NCI-H345 treated with DMSO at 0.1 percent for 48 hours (cell line): ENCODE data around the gene ELK3.

ENCODE experiments used
- DNase-seq: peaks from one replicate; lab custom pipeline; 2025; ENCODE audit not compliant: unreplicated experiment; lab: John Stamatoyannopoulos, UW

ELK3 gene

DNA sequence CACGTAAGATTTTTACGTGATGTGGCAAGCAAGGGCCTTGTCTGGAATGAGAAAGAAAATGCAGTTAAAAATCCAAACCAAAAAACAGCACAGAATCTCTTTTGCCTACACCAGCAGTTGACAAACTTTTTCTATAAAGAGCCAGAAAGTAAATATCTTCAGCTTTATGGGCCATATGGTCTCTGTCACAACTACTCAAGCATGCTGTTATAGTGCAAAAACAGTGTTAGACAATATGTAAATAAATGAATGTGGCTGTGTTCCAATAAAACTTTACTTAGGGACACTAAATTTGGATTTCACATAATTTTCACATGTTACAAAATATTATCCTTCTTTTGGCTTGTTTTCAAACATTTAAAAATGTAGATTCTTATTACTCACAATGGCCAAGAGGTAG lies 6.2 kb upstream of the ELK3 start:
- no peak for DNase-seq

DNA sequence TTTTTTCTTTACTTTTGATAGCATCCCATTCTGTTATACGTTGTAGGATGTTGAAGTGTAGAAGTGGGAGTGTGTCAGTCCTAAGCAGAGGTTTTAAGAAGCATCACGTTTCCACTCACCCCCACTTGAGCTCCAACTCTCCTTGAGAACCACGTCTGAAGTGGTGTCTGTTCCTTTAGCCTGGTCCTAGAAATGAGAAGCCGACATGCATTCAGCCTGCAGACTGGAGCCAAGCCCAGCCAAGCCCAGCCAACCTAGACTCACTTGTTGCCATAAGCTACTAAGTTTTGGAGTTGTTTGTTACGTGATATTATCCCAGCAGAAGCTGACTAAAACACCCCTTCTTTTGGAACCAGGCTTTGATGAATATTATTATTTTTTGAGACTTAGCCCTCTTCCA lies 4.4 kb upstream of the ELK3 start:
- no peak for DNase-seq

DNA sequence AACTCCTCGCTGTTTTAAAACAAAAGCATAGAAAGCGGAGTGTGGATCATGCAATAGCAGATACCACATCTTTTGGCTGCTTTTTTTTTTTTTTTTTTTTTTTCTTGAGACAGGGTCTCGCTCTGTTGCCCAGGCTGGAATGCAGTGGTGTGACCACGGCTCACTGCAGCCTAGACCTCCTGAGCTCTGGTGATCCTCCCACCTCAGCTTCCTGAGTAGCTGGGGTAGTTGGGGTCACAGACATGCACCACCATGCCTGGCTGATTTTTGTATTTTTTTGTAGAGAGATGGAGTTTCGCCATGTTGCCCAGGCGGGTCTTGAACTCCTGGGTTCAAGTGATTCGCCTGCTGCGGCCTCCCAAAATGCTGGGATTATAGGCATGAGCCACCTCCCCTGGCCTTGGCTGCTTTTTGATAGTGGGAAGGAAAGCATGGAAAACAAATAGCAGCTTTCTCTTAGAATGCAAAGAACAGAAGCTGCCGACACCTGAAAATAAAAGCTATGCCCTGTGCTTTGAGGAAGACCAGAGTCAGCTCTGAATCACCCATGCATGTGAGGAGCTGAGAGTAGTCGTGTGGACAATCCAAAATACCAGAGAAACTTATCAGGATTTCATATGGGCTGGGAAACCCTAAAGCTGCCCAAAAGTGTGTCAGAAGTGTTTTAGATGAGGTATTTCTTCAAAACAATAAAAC lies 3.6 kb upstream of the ELK3 start:
- DNase-seq: no peak

DNA sequence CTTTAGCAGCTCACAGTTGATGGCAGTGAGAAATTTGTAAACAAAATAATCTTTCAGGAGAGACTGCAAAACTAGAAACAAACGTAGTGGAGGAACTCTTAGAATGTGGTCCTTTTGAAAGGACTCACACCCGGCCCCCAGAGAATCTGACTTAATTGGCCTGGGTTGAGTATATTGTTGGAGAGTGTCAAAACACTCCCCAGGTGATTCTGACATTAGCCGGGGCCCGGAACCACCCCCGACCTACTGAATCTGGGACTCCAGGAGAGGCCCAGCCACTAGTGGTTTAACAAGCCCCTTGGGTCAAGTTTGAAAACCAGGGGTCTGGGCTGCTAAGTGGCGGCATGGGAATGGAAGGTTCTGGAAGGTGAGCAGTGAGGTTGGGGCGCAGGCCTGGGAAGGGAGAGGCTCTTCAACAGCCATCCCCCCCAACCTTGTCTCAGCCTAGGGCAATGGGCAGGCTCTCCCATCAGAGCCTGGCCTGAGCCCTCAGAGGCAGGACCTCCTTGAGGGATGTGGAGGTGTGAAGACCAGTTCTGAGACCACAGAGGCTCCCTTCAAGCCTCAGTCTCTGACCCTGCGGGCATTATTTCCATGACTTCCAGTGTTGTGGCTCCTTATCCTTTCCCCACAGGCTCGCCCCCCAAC lies 1.1 kb upstream of the ELK3 start:
- no peak for DNase-seq

DNA sequence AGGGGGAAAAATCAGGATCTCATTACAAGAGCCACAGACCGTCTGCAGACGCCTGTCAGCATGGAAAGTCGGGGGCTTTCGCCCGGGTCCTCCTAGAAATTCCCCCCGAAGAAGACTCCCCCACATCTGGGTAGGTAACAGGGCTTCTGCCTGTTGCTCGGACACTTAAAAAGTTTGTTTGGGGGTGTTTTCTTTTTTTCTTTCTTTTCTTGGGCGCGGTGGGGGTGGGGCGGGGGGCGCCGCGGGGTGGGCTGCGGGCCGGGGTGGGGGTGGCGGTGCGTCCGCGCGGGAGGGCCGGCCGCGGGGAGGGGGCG lies 358 bp downstream of the ELK3 start:
- DNase-seq: no peak

DNA sequence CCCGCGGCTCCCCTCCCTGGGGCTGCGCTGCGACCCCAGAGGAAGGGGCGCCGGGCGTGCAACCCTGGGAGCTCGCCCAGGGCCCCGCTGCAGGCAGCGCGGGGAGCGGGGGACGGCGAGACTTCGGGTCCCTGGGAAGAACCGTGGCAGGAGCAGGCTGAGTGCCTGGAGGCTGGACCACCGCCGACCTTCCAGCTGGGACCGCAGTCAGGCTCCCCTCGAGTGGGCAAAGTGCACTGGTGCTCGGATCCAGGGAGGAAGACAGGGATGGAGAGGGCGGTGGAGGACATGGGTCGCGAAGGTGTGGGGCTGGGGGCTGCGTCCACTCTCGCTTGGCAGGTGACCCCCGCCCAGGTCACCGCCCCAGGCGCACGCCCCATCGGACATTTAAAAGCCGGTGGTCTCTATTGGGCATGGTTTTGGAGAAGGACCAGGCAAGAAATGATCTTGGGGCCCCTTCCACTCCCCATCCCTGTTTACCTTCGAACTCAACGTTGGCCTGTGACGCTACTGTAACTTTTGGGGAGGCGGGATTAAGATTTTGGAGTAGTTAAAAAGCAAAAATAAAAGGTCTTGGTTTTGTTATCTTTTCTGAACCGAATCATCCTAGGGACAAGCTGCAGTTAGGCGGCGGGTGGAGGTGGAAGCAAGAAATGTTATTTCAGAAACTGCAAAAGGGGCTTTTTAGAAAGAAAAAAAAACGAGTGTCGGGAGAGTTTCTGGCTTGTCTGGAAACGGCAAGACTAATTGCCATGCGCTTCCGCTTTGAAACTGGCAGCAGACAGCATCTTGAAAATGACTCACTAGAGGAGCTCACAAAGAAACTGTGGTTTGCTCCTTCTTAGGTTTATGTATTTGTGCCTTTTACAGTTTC lies 1.0 kb downstream of the ELK3 start:
- no peak for DNase-seq

DNA sequence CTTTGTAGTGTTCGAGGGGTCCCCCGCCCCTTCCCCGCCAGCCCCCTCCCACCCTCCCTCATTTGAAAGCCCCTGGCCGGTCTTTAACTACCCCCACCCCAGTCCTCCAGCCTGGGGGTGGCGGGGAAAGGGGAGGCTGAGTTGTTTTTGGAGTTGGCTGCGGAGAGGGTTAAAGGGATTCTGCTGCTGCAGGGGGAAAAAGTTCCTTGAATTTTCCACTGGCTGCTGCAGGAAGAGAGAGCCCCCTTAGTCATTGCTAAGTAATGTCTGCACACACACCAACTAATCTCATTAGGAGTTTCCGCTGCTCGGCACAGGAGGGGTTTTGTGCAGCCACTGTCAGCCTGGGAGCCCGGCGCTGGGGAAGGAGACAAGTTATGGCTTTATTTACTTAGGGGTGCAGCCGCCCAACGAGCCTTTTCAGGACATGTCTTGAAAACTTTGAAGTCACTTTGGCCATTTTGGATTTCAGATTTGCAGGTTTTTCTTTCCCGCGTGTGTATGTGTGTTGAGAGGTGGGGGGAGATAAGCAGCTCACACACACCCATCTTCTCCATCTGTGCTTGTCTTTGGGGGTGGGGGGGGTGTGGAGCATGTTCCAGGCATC lies 1.8 kb downstream of the ELK3 start:
- DNase-seq: no peak

DNA sequence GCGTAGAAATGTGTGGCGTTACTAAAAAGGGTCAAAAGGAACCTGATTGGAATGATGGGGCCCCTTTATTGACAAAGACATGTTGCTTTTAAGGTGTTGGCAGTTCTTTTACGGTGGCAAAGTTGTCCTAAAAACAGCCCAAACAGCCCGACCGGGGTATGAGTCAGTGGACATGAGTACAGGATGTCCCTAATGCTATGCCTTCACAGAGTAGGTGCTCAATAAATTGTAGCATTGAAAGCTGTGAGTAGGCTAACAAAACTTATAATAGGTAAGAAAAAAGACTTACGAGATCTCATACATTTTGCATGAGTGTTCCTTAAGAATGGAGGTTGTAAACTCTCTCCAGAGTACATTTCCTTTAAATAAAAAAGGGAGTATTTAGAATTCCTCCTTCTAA lies 2.6 kb downstream of the ELK3 start:
- DNase-seq: no peak

DNA sequence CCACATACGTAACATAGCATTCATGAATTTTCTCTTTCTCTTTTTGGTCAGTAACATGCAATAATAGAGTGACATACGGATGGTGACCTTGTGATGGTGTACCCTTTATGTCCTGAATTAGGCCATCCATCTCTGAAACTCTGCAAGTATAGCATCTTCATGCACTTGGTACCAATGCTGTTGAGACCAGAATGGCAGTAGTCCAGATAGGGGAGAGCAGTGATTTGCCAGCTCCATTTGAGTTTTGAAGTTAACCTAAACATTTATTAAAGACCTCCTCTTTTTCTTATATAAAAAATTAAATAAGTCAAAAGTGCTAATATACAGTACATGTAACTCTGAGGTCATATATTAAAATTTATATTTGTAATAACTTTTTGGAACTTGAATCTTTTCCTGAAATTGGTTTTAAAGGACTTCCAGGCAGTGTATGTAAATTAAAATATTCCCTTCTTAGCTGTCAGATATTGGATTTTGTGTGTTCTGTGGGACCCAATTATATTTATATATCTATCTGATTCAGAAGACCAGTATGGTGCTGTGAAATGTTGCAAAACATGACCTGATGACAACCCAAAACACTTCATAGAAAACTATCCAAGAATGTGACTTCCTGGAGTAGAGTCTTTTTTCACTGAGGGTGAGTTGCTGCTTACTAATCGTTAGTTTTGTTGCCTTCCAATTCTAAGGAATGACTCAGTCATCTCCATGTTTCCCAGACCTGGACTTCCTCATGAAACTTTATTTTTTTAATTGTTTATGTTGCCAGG lies 3.5 kb downstream of the ELK3 start:
- no peak for DNase-seq

DNA sequence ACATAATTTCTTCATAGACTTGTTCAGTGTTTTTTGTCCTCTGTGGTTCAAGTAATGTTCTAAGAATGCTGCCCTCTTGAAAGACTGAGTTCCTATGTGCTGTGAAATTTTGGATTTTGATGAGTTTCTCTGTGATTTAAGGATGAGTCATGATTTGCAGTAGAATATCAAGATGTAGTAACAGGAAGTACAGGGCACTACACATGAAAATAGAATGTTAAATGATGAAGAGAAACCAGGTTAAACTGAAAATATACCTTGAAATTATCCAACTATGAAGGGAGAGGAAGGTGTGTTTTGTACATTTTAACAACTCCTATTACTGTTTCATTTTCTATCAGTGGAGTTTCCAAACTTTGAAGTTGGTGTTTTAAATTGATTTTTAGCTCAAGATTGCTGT lies 4.8 kb downstream of the ELK3 start:
- DNase-seq: no peak

DNA sequence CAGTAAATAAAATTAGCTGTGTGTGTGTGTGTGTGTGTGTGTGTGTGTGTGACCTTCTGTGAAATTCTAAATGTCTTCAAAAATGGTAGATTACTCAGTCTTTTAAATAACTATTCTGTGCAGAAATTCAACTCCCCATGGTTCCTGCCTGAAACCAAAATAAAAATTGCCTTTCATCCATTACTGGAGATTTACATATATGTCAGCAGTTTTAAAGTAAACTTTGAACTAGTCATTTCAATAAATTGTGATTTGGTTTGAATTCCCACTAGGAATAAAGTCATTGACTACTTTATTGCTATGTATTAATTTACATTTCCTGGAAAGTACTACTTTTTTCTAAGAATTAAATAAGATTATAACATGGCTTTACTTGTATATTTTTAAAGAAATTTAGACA lies 5.3 kb downstream of the ELK3 start:
- no peak for DNase-seq

DNA sequence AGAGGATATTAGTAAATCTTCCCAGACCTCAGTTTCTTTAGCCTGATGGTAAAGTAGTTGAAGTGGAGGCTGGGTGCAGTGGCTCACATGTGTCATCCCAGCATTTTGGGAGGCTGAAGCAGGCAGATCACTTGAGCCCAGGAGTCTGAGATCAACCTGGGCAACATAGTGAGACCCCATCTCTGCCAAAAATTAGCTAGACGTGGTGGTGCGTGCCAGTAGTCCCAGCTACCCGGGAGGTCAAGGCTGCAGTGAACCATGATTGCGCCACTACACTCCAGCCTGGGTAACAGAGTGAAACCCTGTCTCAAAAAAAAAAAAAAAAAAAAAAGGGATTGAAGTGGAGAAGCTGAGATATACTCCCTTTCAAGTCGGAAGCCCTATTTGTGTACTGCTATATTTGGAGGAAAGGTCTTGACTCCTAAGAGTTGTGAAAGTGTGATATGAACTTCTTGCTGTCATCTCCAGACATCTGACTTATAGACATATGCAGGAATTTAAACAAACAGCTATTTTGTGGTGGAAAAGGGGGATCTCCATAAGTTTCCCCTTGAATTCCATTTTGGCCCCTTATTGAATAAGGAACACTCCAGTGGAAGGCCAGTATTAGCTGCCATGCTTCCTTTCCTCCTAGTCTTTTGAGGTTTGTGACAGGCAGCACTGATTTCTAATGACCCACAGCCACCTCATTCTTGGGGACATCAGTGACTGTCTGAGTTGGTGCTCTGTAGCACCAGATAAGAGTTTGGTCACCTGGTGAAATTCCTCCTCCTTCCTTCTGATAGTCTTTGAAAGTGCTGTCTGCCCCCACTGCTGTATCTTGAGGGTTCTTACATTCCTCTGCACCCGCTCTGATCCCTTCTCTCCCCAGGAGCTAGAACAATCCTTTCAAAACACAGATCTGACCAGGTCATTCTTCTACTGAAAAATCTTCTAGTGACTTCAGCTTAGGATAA lies 7.4 kb downstream of the ELK3 start:
- no peak for DNase-seq

DNA sequence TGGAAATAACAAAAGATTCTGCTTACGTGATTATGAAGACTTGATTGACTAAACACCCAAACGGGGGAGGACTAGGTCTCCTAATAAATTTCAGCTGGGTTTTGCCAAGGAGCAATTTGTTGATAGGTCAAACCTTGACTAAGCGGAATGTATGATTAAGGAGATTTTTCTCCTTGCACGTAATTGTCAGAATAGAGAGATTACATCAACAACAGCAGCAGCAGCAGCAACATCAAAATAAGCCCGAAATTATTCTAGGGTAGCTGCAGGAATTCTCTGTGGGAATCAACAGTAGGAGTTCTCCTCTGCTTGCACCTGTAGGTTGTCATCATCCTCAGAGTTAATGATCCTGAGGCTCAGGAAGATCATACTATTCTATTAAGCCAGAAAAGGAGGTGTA lies 10.2 kb downstream of the ELK3 start:
- no peak for DNase-seq

DNA sequence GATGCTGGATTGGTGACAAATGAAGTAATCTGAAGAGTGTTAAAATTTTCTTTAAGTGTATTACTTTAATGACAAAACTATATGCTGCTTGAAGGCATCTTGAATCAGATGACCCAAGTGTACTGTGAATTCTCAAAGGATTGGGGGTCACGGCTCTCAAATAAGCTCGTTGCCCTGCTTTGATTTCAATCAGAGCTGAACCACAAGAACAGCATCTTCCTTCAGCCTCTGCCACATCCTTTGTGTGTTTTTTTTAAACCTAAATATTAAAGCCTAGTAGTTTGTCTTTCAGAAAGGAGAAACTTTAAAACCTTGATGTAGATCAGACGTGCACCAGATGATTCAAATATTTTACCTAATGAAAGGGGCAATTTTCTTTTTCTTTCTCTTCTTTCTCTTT lies 11.7 kb downstream of the ELK3 start:
- DNase-seq: no peak

DNA sequence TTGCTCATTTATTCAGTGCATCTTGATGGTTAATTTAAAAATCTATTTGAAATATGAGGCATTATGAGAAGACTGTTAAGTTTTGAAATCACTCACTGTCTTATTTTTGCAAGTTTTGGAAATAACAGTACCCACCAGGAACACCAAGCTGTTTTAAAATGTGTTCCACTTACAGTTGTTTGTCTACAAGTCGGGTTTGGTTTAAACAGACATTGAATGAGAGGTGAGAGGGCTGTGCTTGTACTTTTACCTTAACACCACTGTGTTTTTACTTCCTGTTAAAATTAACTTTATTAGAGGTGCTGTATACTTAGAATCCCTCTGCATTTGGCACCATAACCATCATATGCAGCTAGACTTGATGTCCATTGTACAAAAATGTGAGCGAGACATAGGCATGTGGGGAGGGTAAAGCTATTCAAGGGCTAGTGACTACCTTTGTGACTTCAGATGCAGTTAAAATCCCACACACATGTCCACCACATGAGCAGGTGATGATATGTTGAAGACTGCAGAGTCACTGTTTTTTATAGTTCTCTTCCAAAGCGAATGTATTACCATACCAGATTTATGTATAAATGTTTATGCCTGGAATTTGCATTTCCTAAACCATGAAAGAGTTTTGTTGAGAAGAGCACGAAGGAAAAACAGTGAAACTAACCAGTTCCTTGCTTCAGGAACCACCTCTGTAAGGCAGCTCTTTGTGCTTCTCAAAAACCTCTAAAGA lies 12.9 kb downstream of the ELK3 start:
- no peak for DNase-seq

DNA sequence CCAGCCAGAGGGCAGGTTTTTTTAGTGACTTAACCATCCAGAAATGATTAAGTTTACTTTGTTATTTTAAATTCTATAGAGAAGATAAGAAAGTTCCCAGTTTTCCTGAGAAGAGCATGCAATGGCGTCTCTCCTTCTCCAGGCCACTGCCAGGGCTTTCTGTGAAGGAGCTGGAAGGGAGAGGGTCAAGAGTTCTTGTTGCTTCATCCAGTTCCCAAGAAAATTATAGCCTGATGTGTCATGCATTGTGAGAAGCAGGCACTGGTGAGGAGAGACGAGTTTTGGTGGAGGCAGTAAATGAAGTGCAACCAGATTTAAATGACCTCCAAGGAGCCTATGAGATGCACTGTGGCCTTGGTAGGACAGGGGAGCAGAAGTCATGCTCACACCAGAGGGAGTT lies 14.2 kb downstream of the ELK3 start:
- no peak for DNase-seq

DNA sequence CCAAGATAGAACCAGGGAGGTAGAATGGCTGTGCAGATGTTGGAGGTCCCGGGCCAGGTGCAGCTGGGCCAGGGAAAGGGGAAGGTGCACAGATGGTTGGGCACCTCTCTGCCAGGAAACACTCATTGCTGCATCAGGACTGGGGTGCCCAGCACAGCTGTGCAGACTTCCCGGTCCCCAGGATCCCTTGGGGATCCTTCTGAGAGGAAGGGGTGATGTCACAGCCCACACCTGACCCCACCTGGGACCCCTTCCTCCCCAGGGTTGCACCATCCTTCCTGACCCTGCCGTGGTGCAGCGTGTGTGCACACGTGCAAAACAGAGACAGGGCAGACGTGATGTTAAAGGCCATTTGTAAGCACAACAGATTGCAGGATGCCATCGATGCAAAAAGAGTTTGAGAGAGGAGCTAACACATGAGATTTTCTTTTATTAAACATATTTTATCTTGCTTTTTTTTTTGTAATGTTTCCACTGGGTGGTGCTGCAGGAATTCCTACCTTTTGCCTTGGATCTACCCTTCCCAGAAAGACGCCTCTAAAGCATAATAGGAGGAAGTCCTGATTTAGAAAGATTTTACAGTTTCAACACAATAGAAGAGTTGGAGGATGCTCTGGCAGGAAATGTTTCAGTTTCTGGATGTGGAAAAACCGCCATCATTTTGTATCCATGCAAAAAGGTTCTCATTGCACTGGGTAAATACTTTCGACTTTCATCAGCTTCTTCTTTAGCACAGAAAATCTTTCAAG lies 14.8 kb downstream of the ELK3 start:
- DNase-seq: no peak

DNA sequence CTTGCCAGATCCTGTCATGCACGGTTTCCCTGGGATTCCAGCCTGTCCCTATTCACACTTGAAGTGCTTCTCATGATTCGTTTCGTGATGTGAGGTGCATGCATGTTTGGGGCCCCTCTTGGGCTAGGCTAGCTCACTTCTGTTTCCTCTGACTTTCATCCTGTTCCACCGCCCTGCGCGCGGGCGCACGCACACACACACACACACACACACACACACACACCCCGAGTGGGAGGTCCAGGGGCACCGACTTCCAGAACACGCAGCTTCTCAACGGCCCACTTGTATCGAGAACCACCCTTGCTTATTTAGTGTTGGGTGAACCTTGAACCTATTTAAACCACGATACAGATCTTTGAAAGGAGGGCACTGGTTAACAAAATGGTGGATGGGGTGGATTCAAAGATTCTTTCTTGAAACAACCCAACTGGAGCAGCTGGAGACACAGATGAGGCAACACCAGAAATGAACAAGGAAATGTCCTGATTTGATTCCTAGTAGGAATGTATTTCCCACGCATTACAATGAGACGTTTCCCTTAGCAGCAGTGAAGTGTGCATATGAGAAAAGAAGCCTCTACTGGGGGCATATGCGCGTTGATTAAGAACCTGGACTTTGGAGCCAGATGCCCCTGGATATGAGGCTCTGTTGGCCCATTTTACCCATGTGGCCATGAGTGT lies 16.3 kb downstream of the ELK3 start:
- no peak for DNase-seq
